SH-SY5Y (cell line): ENCODE measurements around the gene TBC1D9B.

ENCODE experiments used
- GATA2 ChIP-seq: IDR thresholded peaks from 2 replicates; pipeline ENCODE4 v1.6.1; 2011; ENCODE audit warnings: mild to moderate bottlenecking, low read depth, low read length
- GATA3 ChIP-seq: IDR thresholded peaks from 2 replicates; pipeline ENCODE4 v1.6.1; 2011; ENCODE audit warnings: low read depth, mild to moderate bottlenecking, low read length, moderate library complexity

DNA sequence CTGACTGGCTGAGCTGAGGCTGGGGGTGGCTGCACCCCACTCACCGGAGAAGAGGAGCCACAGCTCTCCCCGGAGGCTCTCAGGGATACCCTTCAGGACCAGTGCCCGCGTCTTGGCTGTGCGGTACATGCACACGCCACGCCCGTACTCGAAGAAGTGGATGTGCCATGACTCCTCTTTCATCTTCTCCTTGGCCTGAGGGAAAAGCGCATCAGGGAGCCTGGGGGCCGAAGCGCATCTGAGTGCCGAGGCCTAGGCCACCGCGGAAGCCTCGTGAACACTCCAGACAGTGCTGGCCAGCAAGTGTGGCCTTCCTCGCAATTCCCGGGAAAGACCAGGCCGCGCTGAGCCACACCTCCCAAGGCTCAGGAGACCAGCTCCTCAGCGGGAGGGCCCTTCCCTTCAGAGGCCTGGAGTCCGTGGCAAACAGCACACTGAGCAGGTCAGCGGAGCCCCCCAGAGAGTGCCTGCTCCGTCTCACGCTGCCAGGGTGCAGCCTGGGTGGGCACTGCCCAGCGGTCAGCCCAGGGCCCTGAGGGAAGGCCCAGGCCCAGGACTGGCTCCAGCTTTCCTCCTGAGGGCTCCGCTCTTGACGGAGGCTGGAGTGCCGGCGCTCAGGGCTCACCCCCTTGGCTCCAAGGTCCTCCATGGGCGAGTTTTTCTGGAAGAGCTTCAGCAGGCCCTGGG, 28.6 kb downstream of the TBC1D9B start:
- TF ChIP-seq GATA2 (no peak), GATA3 (no peak)
